Endothelial cell of umbilical vein (primary cell): ENCODE data around the gene CLCNKA. TPM values are rescaled to one million over a fixed set of nuclear protein-coding genes. Genes with fewer than 3 reads are reported as not detected.

Experiments used
- BruUV-seq: library from RNA; stranded (reverse); fragments of 400-500 nt; replicated peaks from 2 replicates; lab custom pipeline; 2021; lab: Mats Ljungman, UMichigan
- CTCF ChIA-PET: fragments of 300-600, 350-600 bp; sonication (Branson Sonifier 250); formaldehyde crosslinking; loops from one replicate; lab custom pipeline; 2021; ENCODE audit warnings: antibody characterized with exemption, inconsistent platforms; lab: Charles Lee
- POLR2A ChIA-PET: fragments of 300-600, 350-600 bp; sonication (Branson Sonifier 250); formaldehyde crosslinking; loops from one replicate; lab custom pipeline; 2021; ENCODE audit warnings: antibody characterized with exemption, inconsistent platforms; lab: Charles Lee
- DNase-seq: peaks from one replicate; pipeline ENCODE4 v3.0.0-alpha.2; 2011; ENCODE audit warnings: low read depth, low spot score
- FAIRE-seq: peaks from 2 replicates; lab custom pipeline; 2011; peaks lifted over from hg19 to GRCh38; lab: Jason Lieb, UNC
- H2AFZ ChIP-seq: 2 replicates; pipeline ENCODE4 v1.6.0; 2012; ENCODE audit warnings: low read depth, low read length, control low read depth, inconsistent platforms
- H3K27ac ChIP-seq: 2 replicates; pipeline ENCODE4 v1.5.1; 2011; ENCODE audit warnings: low read depth, mild to moderate bottlenecking, control low read depth, low read length, moderate library complexity; ENCODE audit not compliant: insufficient read depth
- H3K27me3 ChIP-seq, 2 experiments: 2 replicates each; pipeline versions ENCODE4 v1.6.0 to v1.6.1; 2011; ENCODE audit warnings: low read length in 2 of 2, mixed read lengths in 1 of 2; ENCODE audit not compliant: control insufficient read depth in 2 of 2, insufficient read depth in 2 of 2
- H3K36me3 ChIP-seq, 2 experiments: 2 replicates in 1 of 2; 3 replicates in 1 of 2; pipeline ENCODE4 v1.5.1; 2011; ENCODE audit warnings: low read length in 2 of 2, mild to moderate bottlenecking in 1 of 2, moderate library complexity in 1 of 2; ENCODE audit not compliant: control insufficient read depth in 2 of 2, insufficient read depth in 2 of 2; ENCODE audit errors: extremely low read depth in 1 of 2
- H3K4me1 ChIP-seq: 3 replicates; pipeline ENCODE4 v1.5.1; 2011; ENCODE audit warnings: mild to moderate bottlenecking, low read length; ENCODE audit not compliant: control insufficient read depth, insufficient read depth; ENCODE audit errors: extremely low read depth
- H3K4me2 ChIP-seq: 2 replicates; pipeline ENCODE4 v1.6.1; 2011; ENCODE audit warnings: low read length, control low read depth, mixed read lengths; ENCODE audit not compliant: insufficient read depth
- H3K4me3 ChIP-seq, 3 experiments: fragments of 200-600 bp in 1 of 3; sonication (generic), shearing (Covaris generic) in 1 of 3; replicated peaks in 1 of 3; 2 replicates each; pipeline ENCODE4 v1.5.1; 2011 to 2016; ENCODE audit warnings: control low read depth in 3 of 3, low read length in 3 of 3, mild to moderate bottlenecking in 2 of 3, inconsistent platforms in 1 of 3, low read depth in 1 of 3, moderate library complexity in 1 of 3; ENCODE audit not compliant: insufficient read depth in 1 of 3
- H3K79me2 ChIP-seq: 2 replicates; pipeline ENCODE4 v1.6.0; 2012; ENCODE audit warnings: low read length, inconsistent platforms; ENCODE audit not compliant: control insufficient read depth, insufficient read depth
- H3K9ac ChIP-seq: replicated peaks from 2 replicates; pipeline ENCODE3; 2011; ENCODE audit warnings: low read length, control low read depth; ENCODE audit not compliant: insufficient read depth; ENCODE audit errors: extremely low read depth
- H3K9me1 ChIP-seq: replicated peaks from 3 replicates; pipeline ENCODE4 v1.6.0; 2011; ENCODE audit warnings: mild to moderate bottlenecking, low read length; ENCODE audit not compliant: control insufficient read depth, insufficient read depth; ENCODE audit errors: extremely low read depth
- H3K9me3 ChIP-seq: replicated peaks from 2 replicates; pipeline ENCODE4 v1.5.1; 2012; ENCODE audit warnings: low read length, inconsistent platforms; ENCODE audit not compliant: control insufficient read depth, insufficient read depth
- H4K20me1 ChIP-seq: replicated peaks from 2 replicates; pipeline ENCODE3; 2011; ENCODE audit warnings: mild to moderate bottlenecking, low read length; ENCODE audit not compliant: control insufficient read depth, insufficient read depth; ENCODE audit errors: extremely low read depth
- CTCF ChIP-seq, 2 donors: IDR thresholded peaks; 1 replicate in 1 of 2; 2 replicates in 1 of 2; pipeline ENCODE4 v1.5.1; 2011; ENCODE audit warnings: low read length in 2 of 2, mild to moderate bottlenecking in 2 of 2, moderate library complexity in 2 of 2, control low read depth in 1 of 2, inconsistent platforms in 1 of 2, low read depth in 1 of 2; ENCODE audit not compliant: insufficient read depth in 1 of 2; ENCODE audit errors: extremely low read depth in 1 of 2
- EZH2 ChIP-seq: IDR thresholded peaks from 2 replicates; pipeline ENCODE4 v1.6.1; 2012; ENCODE audit warnings: borderline replicate concordance, low read depth, mild to moderate bottlenecking, moderate library complexity, low read length, inconsistent platforms; ENCODE audit not compliant: severe bottlenecking
- FOS ChIP-seq: IDR thresholded peaks from 2 replicates; pipeline ENCODE4 v1.6.1; 2011; ENCODE audit warnings: mild to moderate bottlenecking, low read length, moderate library complexity, borderline replicate concordance; ENCODE audit not compliant: insufficient read depth
- GATA2 ChIP-seq: IDR thresholded peaks from 2 replicates; pipeline ENCODE4 v1.7.0; 2011; ENCODE audit warnings: low read depth, mild to moderate bottlenecking, moderate library complexity, mixed read lengths, low read length; ENCODE audit not compliant: insufficient read length, insufficient read depth
- JUN ChIP-seq: IDR thresholded peaks from 2 replicates; pipeline ENCODE4 v1.6.1; 2011; ENCODE audit warnings: borderline replicate concordance, low read depth; ENCODE audit not compliant: insufficient read length, insufficient read depth
- MAX ChIP-seq: IDR thresholded peaks from 2 replicates; pipeline ENCODE4 v1.6.1; 2011; ENCODE audit not compliant: insufficient read depth, insufficient read length
- MYC ChIP-seq: IDR thresholded peaks from one replicate; pipeline ENCODE4 v1.6.1; 2011; ENCODE audit warnings: mild to moderate bottlenecking, low read depth, low read length
- POLR2A ChIP-seq: IDR thresholded peaks from 2 replicates; pipeline ENCODE4 v1.6.1; 2012; ENCODE audit warnings: low read depth, mild to moderate bottlenecking, control low read depth, low read length
- POLR2AphosphoS5 ChIP-seq: IDR thresholded peaks from 2 replicates; pipeline ENCODE4 v1.6.1; 2012; ENCODE audit warnings: low read depth, mild to moderate bottlenecking, control low read depth, low read length, moderate library complexity; ENCODE audit not compliant: insufficient read depth
- dilution Hi-C: fragments of 300-500 bp; cut with MboI; formaldehyde crosslinking; loops from one replicate; pipeline ENCODE4 v1.15.0; 2019; ENCODE audit warnings: low sequenced_read_pairs; ENCODE audit not compliant: extremely low pct_ligation_motif_present
- intact Hi-C: fragments of 100-400 bp; cut with micrococcal nuclease; formaldehyde crosslinking; loops from one replicate; pipeline ENCODE4 v1.10.0; 2022
- polyA plus RNA-seq, 4 experiments: library from polyadenylated mRNA; depleted of rRNA in 3 of 4; stranded (reverse) in 3 of 4; unstranded in 1 of 4; fragments of >200 nt; gene quantifications; 2 replicates each; pipeline versions ENCODE4 v1.2.1 to v1.2.3, GENCODE V29; 2011 to 2012; ENCODE audit warnings: missing spikeins in 1 of 4
- total RNA-seq: library from RNA; stranded (reverse); gene quantifications from 2 replicates; pipeline ENCODE4 v1.2.3, GENCODE V29; 2021

The CLCNKA gene
- total and polyA plus RNA-seq, 2 donors (not counting 3 experiments of a cell fraction or from before 2014, with no cell fraction given): not detected

GRCh38 chr1:15994590-15995351 is 27.1 kb upstream of the CLCNKA start:
- Histone ChIP-seq H3K36me3 (no peaks in the 10 kb centered on the region), H4K20me1 (no peaks in the 10 kb centered on the region), H3K4me1 (no peaks in the 10 kb centered on the region), H3K27ac (no peak overlapping the region), H3K27me3 (peaks cover 0 to 2% of the 10 kb centered on the region in 2 experiments), H2AFZ (no peak overlapping the region), H3K4me2 (no peak overlapping the region), H3K9me1 (no peaks in the 10 kb centered on the region), H3K9me3 (no peaks in the 10 kb centered on the region), H3K4me3 (no peak overlapping the region), H3K9ac (no peak overlapping the region), H3K79me2 (no peaks in the 10 kb centered on the region)
- peak; percentile 88 to 96 for TF ChIP-seq CTCF (IDR thresholded peaks at IDR 0.05; ENCODE audit: extremely low read depth in 1 of 2, insufficient read depth in 1 of 2, low read depth in 1 of 2, low read length in 2 of 2)
- TF ChIP-seq POLR2A: no peak
- no TSS peak for BruUV-seq
- FAIRE-seq: peak; percentile 84
- peak; percentile 71 for DNase-seq
- intact Hi-C loops (loop anchor here (1.0 to 2.0 kb wide), 6 partner anchors 37 to 202 kb away; no protein-coding TSS in a partner anchor), dilution Hi-C loops (no loop called here)
- ChIA-PET POLR2A (no interaction called here), CTCF (interaction anchor here (0.6 to 2.9 kb wide), 17 partner anchors 10 to 208 kb away, joined by 3 to 34 read pairs (median 4); no protein-coding TSS in a partner anchor)

- TF ChIP-seq JUN (no peak), POLR2A (no peak), MAX (no peak), GATA2 (no peak), CTCF (IDR thresholded peaks at IDR 0.05; ENCODE audit: extremely low read depth in 1 of 2, insufficient read depth in 1 of 2, low read depth in 1 of 2, low read length in 2 of 2) (no peak), EZH2 (no peak), POLR2AphosphoS5 (no peak), MYC (no peak), FOS (no peak)
- dilution Hi-C loops: no loop called here
- Histone ChIP-seq H3K4me3 (no peak overlapping the region), H3K4me2 (no peak overlapping the region), H3K79me2 (no peaks in the 10 kb centered on the region), H3K9ac (no peak overlapping the region), H3K9me3 (no peaks in the 10 kb centered on the region), H3K36me3 (no peaks in the 10 kb centered on the region), H3K4me1 (no peaks in the 10 kb centered on the region), H2AFZ (no peak overlapping the region), H3K27me3 (peaks cover 0 to 2% of the 10 kb centered on the region in 2 experiments), H4K20me1 (no peaks in the 10 kb centered on the region), H3K27ac (no peak overlapping the region), H3K9me1 (no peaks in the 10 kb centered on the region)
- FAIRE-seq: no peak
- DNase-seq: no peak
- ChIA-PET CTCF (interaction anchor here (0.9 to 2.6 kb wide), 6 partner anchors 11 to 205 kb away, joined by 3 to 18 read pairs (median 6); partner anchors contain the start of gene ZBTB17), POLR2A (no interaction called here)
- intact Hi-C loops: no loop called here
- no TSS peak for BruUV-seq
Measured at GRCh38 chr1:15997076-15997585, 24.7 kb upstream of the CLCNKA start.
